PC-3 (cell line): ENCODE data around the gene CLUH. TPM values are rescaled to one million over a fixed set of nuclear protein-coding genes. Genes with fewer than 3 reads are reported as not detected.

ENCODE experiments used
- ATAC-seq: fragments of 200-7000 bp; cut with Tn5 transposase; 2 replicates; pipeline ENCODE4 v1.9.1; 2020; ENCODE audit warnings: mild to moderate bottlenecking, moderate library complexity
- BruUV-seq: library from RNA; stranded (reverse); fragments of 400-500 nt; replicated peaks from 2 replicates; lab custom pipeline; 2021; lab: Mats Ljungman, UMichigan
- CTCF ChIA-PET: fragments of 300-600 bp; sonication (Branson Sonifier 250); formaldehyde crosslinking; loops from one replicate; lab custom pipeline; 2022; ENCODE audit warnings: antibody characterized with exemption; lab: Charles Lee
- POLR2A ChIA-PET: fragments of 300-600 bp; sonication (Branson Sonifier 250); formaldehyde crosslinking; loops from one replicate; lab custom pipeline; 2022; ENCODE audit warnings: antibody characterized with exemption; ENCODE audit not compliant: unreplicated experiment; lab: Charles Lee
- DNase-seq: peaks from one replicate; pipeline ENCODE4 v3.0.0-alpha.2; 2015
- H2AFZ ChIP-seq: fragments of 300-600 bp; sonication (generic); 2 replicates; pipeline ENCODE4 v1.6.0; 2016; ENCODE audit warnings: antibody characterized with exemption, low read length
- H3F3A ChIP-seq: fragments of 300-600 bp; sonication (generic); one replicate; pipeline ENCODE4 v1.6.0; 2017; ENCODE audit warnings: antibody characterized with exemption, low read length, control low read depth, mild to moderate bottlenecking; ENCODE audit not compliant: unreplicated experiment
- H3K27ac ChIP-seq: fragments of 300-600 bp; sonication (generic); 2 replicates; pipeline ENCODE4 v1.5.1; 2016; ENCODE audit warnings: mild to moderate bottlenecking, low read length
- H3K27me3 ChIP-seq: fragments of 300-600 bp; sonication (generic); 2 replicates; pipeline ENCODE4 v1.6.1; 2016; ENCODE audit warnings: low read length, mixed read lengths
- H3K36me3 ChIP-seq: fragments of 300-600 bp; sonication (generic); 2 replicates; pipeline ENCODE4 v1.6.1; 2016; ENCODE audit warnings: low read depth, mixed run types, low read length, mixed read lengths
- H3K4me1 ChIP-seq: fragments of 300-600 bp; sonication (generic); 2 replicates; pipeline ENCODE4 v1.5.1; 2016; ENCODE audit warnings: low read length; ENCODE audit not compliant: insufficient read depth
- H3K4me2 ChIP-seq: fragments of 300-600 bp; sonication (generic); 2 replicates; pipeline ENCODE4 v1.6.0; 2016; ENCODE audit warnings: low read length
- H3K4me3 ChIP-seq: fragments of 300-600 bp; sonication (generic); 2 replicates; pipeline ENCODE4 v1.5.1; 2016; ENCODE audit warnings: mild to moderate bottlenecking, low read length, mixed read lengths
- H3K79me2 ChIP-seq: fragments of 300-600 bp; sonication (generic); 2 replicates; pipeline ENCODE4 v1.6.1; 2017; ENCODE audit warnings: low read length, mixed read lengths
- H3K9ac ChIP-seq: fragments of 300-600 bp; sonication (generic); 2 replicates; pipeline ENCODE4 v1.6.0; 2016; ENCODE audit warnings: mild to moderate bottlenecking, low read length
- H3K9me2 ChIP-seq: fragments of 300-600 bp; sonication (generic); replicated peaks from 2 replicates; pipeline ENCODE4 v1.6.1; 2016; ENCODE audit warnings: mixed run types, low read length, mixed read lengths
- H3K9me3 ChIP-seq: fragments of 300-600 bp; sonication (generic); 2 replicates; pipeline ENCODE4 v1.6.1; 2016; ENCODE audit warnings: low read length, mixed read lengths
- H4K20me1 ChIP-seq: fragments of 300-600 bp; sonication (generic); 2 replicates; pipeline ENCODE4 v1.6.1; 2016; ENCODE audit warnings: low read length, mixed read lengths
- EZH2 ChIP-seq: fragments of 300-600 bp; sonication (generic); IDR thresholded peaks from one replicate; pipeline ENCODE4 v1.6.1; 2017; ENCODE audit warnings: antibody characterized with exemption, mild to moderate bottlenecking, low read length; ENCODE audit not compliant: unreplicated experiment
- EZH2phosphoT487 ChIP-seq: fragments of 300-600 bp; sonication (generic); IDR thresholded peaks from 2 replicates; pipeline ENCODE4 v1.6.1; 2018; ENCODE audit warnings: mild to moderate bottlenecking, antibody characterized with exemption, low read length, borderline replicate concordance
- intact Hi-C: fragments of 100-400 bp; cut with micrococcal nuclease; formaldehyde crosslinking; loops from 2 replicates; pipeline ENCODE4 v1.9.0; 2023
- total RNA-seq: library from RNA; depleted of rRNA; stranded (reverse); fragments of >200 nt; gene quantifications from 2 replicates; pipeline ENCODE4 v1.2.3, GENCODE V29; 2014
- TF ChIP-seq, protein P1 (sequence below): fragments of 300-600 bp; sonication (generic); conservative IDR thresholded peaks from 2 replicates; pipeline ENCODE4 v1.5.1; 2017; ENCODE audit warnings: antibody characterized with exemption, low read depth, mild to moderate bottlenecking, low read length

CLUH gene
- total RNA-seq, 1 experiment from 2014 or later = 108 TPM

GRCh38 chr17:2691965-2692780, 19.4 kb downstream of the CLUH start:
- Histone ChIP-seq H3K4me3 (no peak overlapping the region), H3K9me2 (no peaks in the 10 kb centered on the region), H3K27ac (no peak overlapping the region), H3K79me2 (no peaks in the 10 kb centered on the region), H4K20me1 (no peaks in the 10 kb centered on the region), H3K4me2 (no peak overlapping the region), H3K27me3 (no peaks in the 10 kb centered on the region), H2AFZ (no peak overlapping the region), H3K9me3 (no peaks in the 10 kb centered on the region), H3K36me3 (no peaks in the 10 kb centered on the region; the same call in 1 of the 2 replicates), H3K4me1 (no peaks in the 10 kb centered on the region), H3F3A (no peaks in the 10 kb centered on the region), H3K9ac (no peak overlapping the region)
- DNase-seq (no peak), ATAC-seq (no peak)
- POLR2A ChIA-PET = no interaction called here
- BruUV-seq = no TSS peak
- TF ChIP-seq EZH2phosphoT487 = no peak
- TF ChIP-seq, protein P1, sequence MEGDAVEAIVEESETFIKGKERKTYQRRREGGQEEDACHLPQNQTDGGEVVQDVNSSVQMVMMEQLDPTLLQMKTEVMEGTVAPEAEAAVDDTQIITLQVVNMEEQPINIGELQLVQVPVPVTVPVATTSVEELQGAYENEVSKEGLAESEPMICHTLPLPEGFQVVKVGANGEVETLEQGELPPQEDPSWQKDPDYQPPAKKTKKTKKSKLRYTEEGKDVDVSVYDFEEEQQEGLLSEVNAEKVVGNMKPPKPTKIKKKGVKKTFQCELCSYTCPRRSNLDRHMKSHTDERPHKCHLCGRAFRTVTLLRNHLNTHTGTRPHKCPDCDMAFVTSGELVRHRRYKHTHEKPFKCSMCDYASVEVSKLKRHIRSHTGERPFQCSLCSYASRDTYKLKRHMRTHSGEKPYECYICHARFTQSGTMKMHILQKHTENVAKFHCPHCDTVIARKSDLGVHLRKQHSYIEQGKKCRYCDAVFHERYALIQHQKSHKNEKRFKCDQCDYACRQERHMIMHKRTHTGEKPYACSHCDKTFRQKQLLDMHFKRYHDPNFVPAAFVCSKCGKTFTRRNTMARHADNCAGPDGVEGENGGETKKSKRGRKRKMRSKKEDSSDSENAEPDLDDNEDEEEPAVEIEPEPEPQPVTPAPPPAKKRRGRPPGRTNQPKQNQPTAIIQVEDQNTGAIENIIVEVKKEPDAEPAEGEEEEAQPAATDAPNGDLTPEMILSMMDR = no peak
- no peak for TF ChIP-seq EZH2
- CTCF ChIA-PET = no interaction called here
- intact Hi-C loops = no loop called here

- no peak overlapping the region for H2AFZ ChIP-seq
- ChIA-PET CTCF (no interaction called here), POLR2A (no interaction called here)
- no peaks in the 10 kb centered on the region for H3K79me2 ChIP-seq
- DNase-seq (no peak), ATAC-seq (no peak)
- no peaks in the 10 kb centered on the region for H3F3A ChIP-seq
- H3K36me3 ChIP-seq = no peaks in the 10 kb centered on the region; the same call in 1 of the 2 replicates
- no peaks in the 10 kb centered on the region for H3K9me3 ChIP-seq
- H3K27me3 ChIP-seq = no peaks in the 10 kb centered on the region
- intact Hi-C loops = no loop called here
- no TSS peak for BruUV-seq
- H3K9me2 ChIP-seq = no peaks in the 10 kb centered on the region
- H4K20me1 ChIP-seq = no peaks in the 10 kb centered on the region
- H3K4me2 ChIP-seq = no peak overlapping the region
- TF ChIP-seq EZH2 = no peak
- TF ChIP-seq, protein P1 = no peak
- TF ChIP-seq EZH2phosphoT487 = no peak
- no peak overlapping the region for H3K27ac ChIP-seq
- H3K4me1 ChIP-seq = no peaks in the 10 kb centered on the region
- H3K4me3 ChIP-seq = no peak overlapping the region
- no peak overlapping the region for H3K9ac ChIP-seq
Observed at GRCh38 chr17:2691069-2691871, 20.3 kb downstream of the CLUH start.
